Mucosa of descending colon (tissue), 3 donors: ENCODE results near the gene KIRREL3. TPM values are rescaled to one million over a fixed set of nuclear protein-coding genes. Genes with fewer than 3 reads are reported as not detected.

Experiments
- ATAC-seq: fragments of 200-7000 bp; cut with Tn5 transposase; one replicate; pipeline ENCODE4 v1.9.1; 2020; ENCODE audit warnings: mild to moderate bottlenecking, moderate library complexity
- DNase-seq, 3 donors: peaks; one replicate each; pipeline ENCODE4 v3.0.0-alpha.2; 2020
- H3K36me3 ChIP-seq: fragments of 200-600 bp; one replicate; pipeline ENCODE4 v1.8.0; 2021; ENCODE audit warnings: low read depth, mild to moderate bottlenecking
- H3K4me1 ChIP-seq: fragments of 200-600 bp; one replicate; pipeline ENCODE4 v1.8.0; 2021; ENCODE audit warnings: low read depth, mild to moderate bottlenecking
- H3K4me3 ChIP-seq: fragments of 200-600 bp; one replicate; pipeline ENCODE4 v1.8.0; 2021; ENCODE audit warnings: mild to moderate bottlenecking
- H3K9me3 ChIP-seq: fragments of 200-600 bp; one replicate; pipeline ENCODE4 v1.8.0; 2021; ENCODE audit warnings: mild to moderate bottlenecking
- intact Hi-C, 2 donors: fragments of 100-400 bp; cut with DNase I in 1 of 2; cut with micrococcal nuclease in 1 of 2; formaldehyde crosslinking; loops; one replicate each; pipeline versions ENCODE4 v1.11.0 to v1.11.1; 2022; cut with DNase I, micrococcal nuclease
- total RNA-seq, 3 donors: library from RNA; stranded (reverse); fragmentation: NEBNext Ultra II Directional in 2 of 3; extraction: Animal tissue kit (Norgen Biotek cat#: 25700) in 2 of 3; gene quantifications; one replicate each; pipeline versions ENCODE4 v1.2.1 to v1.2.4, GENCODE V29; 2021 to 2023
- TF ChIP-seq, protein P1 (sequence below): fragments of 200-600 bp; IDR thresholded peaks from one replicate; pipeline ENCODE4 v1.8.0; 2022; ENCODE audit warnings: antibody characterized with exemption, mild to moderate bottlenecking
- donor health status: DM: no; HTN: no; CAD: no; lungs with moderate emphysema.
- donor health status: DM: no; HTN: no; CAD: no.
- donor health status: DM: no; HTN: yes; CAD: no.

Gene KIRREL3
- total RNA-seq, 3 donors from 2014 or later = 0.23 to 2.4 (median 0.70) TPM

GRCh38 chr11:126997641-126998040 lies 2.9 kb downstream of the KIRREL3 start:
- no peaks in the 10 kb centered on the region for H3K9me3 ChIP-seq
- TF ChIP-seq, protein P1, sequence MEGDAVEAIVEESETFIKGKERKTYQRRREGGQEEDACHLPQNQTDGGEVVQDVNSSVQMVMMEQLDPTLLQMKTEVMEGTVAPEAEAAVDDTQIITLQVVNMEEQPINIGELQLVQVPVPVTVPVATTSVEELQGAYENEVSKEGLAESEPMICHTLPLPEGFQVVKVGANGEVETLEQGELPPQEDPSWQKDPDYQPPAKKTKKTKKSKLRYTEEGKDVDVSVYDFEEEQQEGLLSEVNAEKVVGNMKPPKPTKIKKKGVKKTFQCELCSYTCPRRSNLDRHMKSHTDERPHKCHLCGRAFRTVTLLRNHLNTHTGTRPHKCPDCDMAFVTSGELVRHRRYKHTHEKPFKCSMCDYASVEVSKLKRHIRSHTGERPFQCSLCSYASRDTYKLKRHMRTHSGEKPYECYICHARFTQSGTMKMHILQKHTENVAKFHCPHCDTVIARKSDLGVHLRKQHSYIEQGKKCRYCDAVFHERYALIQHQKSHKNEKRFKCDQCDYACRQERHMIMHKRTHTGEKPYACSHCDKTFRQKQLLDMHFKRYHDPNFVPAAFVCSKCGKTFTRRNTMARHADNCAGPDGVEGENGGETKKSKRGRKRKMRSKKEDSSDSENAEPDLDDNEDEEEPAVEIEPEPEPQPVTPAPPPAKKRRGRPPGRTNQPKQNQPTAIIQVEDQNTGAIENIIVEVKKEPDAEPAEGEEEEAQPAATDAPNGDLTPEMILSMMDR = no peak
- DNase-seq = no peak
- no peaks in the 10 kb centered on the region for H3K36me3 ChIP-seq
- intact Hi-C loops = loop anchor here in 1 of 2 donors (10.0 kb wide), 1 partner anchor 553 kb away; no protein-coding TSS in a partner anchor
- ATAC-seq = no peak
- H3K4me3 ChIP-seq = no peak overlapping the region
- H3K4me1 ChIP-seq = peaks cover 3% of the 10 kb centered on the region

- H3K4me3 ChIP-seq = no peak overlapping the region
- peaks cover 3% of the 10 kb centered on the region for H3K4me1 ChIP-seq
- no peaks in the 10 kb centered on the region for H3K9me3 ChIP-seq
- no peak for DNase-seq
- no peaks in the 10 kb centered on the region for H3K36me3 ChIP-seq
- TF ChIP-seq, protein P1 = no peak
- intact Hi-C loops = loop anchor here in 1 of 2 donors (10.0 kb wide), 1 partner anchor 552 kb away; no protein-coding TSS in a partner anchor
- no peak for ATAC-seq
Observed at GRCh38 chr11:126997196-126997595, 3.4 kb downstream of the KIRREL3 start.

DNA sequence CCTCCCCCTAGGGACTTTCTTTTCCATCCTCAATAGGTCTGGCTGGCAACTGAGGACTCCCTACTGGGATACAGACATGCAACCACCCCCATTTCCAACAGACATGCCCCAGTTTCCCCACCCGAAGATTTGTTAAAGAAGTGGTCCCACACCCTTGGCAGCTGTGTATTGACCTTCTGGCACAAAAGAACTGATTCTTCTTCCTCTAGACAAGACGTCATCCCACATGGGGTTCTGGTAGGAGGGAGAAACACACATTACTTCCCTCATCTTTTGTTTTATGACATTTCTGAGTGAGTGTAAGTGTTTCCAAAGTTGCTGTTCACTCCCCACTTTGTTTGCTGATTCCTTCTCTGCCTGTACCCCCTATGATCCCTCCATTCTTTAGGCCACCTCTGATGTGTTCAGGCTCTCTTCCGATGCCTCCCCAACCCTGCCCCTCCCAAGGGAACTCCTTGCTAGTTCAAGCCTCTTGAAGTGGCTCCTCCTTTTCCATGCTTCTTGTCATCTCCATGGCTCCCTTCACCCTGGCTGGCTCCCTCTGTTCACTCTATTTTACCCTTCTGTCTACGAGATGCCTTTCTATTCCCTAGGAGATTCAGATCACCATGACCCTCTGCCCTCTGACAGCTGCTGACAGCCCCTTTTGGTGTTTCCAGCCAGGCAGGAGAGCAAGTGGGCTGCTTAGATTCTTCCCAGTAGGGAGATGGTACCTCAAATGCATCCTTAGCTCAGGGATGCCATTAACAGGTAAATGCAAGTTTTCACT lies 4.3 kb downstream of the KIRREL3 start:
- ATAC-seq (no peak), DNase-seq (no peak)
- Histone ChIP-seq H3K4me3 (no peak overlapping the region), H3K4me1 (peaks cover 3% of the 10 kb centered on the region), H3K9me3 (no peaks in the 10 kb centered on the region), H3K36me3 (no peaks in the 10 kb centered on the region)
- TF ChIP-seq, protein P1 = no peak
- intact Hi-C loops = loop anchor here in 1 of 2 donors (10.0 kb wide), 1 partner anchor 551 kb away; no protein-coding TSS in a partner anchor

GRCh38 chr11:126993599-126993998 lies 7.0 kb downstream of the KIRREL3 start:
- TF ChIP-seq, protein P1 = no peak
- no peaks in the 10 kb centered on the region for H3K9me3 ChIP-seq
- intact Hi-C loops = loop anchor here (5.0 to 10.0 kb wide), 2 partner anchors 281 to 549 kb away; no protein-coding TSS in a partner anchor
- no peaks in the 10 kb centered on the region for H3K36me3 ChIP-seq
- DNase-seq (no peak), ATAC-seq (no peak)
- no peak overlapping the region for H3K4me3 ChIP-seq
- H3K4me1 ChIP-seq = no peaks in the 10 kb centered on the region

DNA sequence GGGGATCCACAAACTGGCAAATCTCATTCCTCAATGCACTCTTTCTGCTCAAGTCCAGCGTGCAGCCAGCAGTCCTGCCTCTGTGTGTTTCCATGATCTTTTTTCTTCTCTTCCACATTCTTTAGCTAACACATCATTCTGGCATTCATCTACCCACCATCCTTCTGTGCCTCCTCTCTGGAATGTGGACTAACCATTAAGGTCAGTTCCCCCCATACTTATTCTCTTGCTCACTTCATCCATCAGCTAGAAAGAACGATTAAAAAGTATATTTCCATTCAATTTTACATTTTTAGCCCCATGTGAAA lies 7.8 kb downstream of the KIRREL3 start:
- Histone ChIP-seq H3K9me3 (no peaks in the 10 kb centered on the region), H3K4me3 (no peak overlapping the region), H3K36me3 (no peaks in the 10 kb centered on the region), H3K4me1 (no peaks in the 10 kb centered on the region)
- ATAC-seq (no peak), DNase-seq (no peak)
- TF ChIP-seq, protein P1 = no peak
- intact Hi-C loops = loop anchor here (5.0 to 10.0 kb wide), 2 partner anchors 280 to 548 kb away; no protein-coding TSS in a partner anchor
